Uterus (tissue), 2 donors: ENCODE data around the gene RASL10A.

ENCODE experiments used
- CTCF ChIP-seq, 4 experiments: fragments of 200-600 bp in 2 of 4; fragments of 450-650 bp in 2 of 4; sonication (generic) in 2 of 4; IDR thresholded peaks; one replicate each; pipeline ENCODE4 v1.5.1; 2016 to 2019; ENCODE audit warnings: antibody characterized with exemption in 4 of 4, mild to moderate bottlenecking in 2 of 4, moderate library complexity in 1 of 4
- POLR2A ChIP-seq, 2 donors: fragments of 450-650 bp; IDR thresholded peaks; one replicate each; pipeline ENCODE4 v1.6.1; 2016; ENCODE audit warnings: antibody characterized with exemption in 2 of 2, mild to moderate bottlenecking in 1 of 2, moderate library complexity in 1 of 2

- TF ChIP-seq CTCF (IDR thresholded peaks at IDR 0.05) (no peak), POLR2A (IDR thresholded peaks at IDR 0.05) (no peak)
These were observed 21.4 kb upstream of the RASL10A start for GRCh38 chr22:29336751-29337490.
